HG02884 (cell line): Measurements from ENCODE around the gene TBCA.

Experiments used
- ATAC-seq: cut with Tn5 transposase; IDR thresholded peaks from one replicate; pipeline ENCODE4 v1.9.1; 2021; ENCODE audit warnings: mild to moderate bottlenecking, moderate library complexity; ENCODE audit not compliant: unreplicated experiment

The TBCA gene, protein sequence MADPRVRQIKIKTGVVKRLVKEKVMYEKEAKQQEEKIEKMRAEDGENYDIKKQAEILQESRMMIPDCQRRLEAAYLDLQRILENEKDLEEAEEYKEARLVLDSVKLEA

DNA sequence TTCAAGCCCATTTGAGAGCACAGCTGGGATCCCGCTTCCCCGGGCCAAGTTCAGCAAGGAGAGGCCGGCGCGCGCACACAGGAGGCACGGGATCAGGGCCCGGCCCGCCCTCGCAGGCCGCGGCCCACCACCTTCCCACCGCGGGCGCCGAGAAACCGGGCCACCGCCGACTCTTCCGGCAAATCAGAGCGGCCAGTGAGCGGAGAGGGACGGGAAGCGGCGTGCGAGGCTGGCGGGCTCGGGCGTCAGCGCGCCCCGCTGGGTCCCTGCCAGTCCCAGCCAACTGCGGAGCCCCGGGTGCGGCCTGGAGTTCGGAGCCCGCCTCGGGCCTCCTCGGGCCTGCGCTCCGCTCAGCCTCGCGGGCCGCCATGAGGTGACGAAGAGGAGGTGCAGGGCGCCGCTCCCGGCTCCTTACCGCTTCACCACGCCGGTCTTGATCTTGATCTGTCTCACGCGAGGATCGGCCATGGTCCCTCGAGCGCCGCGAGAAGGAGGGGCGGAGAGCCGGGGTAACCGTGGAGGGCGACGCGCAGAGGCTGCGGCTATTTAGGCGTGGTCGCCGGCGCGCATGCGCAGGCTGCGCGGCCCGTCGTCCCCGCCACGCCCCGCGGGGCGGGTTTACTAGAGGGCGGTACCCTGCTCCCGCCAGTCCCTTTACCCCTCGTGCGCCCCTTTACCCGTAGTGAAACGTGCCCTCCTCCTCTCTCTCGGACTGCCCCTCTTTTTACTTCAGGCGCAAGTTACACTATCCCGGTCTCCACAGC, at the start of gene TBCA:
Gene TBCA (minus strand): TSS at position 550 of the 764 bp plus-strand sequence. CDS start 82 bp downstream, at position 468.
- ATAC-seq = peak; percentile 88

DNA sequence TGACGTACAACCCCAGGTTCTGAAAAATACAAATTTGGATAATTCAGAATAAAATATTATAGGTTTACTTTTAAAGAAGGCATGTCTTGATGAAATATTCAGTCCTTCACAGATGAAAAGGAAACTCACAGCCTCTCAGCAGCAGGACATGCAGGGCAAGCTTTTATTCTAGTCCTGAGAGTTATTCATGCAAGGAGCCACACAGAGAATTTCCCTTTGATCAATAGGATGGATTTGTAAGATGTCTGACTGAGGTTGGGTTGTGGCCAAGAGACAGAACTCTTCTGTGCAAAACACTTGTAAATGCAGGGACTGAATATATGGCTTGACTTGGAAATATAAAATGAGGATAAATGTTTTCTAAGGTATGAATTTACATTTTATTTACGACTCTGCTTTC, 48.8 kb upstream of the TBCA start:
- ATAC-seq = no peak

DNA sequence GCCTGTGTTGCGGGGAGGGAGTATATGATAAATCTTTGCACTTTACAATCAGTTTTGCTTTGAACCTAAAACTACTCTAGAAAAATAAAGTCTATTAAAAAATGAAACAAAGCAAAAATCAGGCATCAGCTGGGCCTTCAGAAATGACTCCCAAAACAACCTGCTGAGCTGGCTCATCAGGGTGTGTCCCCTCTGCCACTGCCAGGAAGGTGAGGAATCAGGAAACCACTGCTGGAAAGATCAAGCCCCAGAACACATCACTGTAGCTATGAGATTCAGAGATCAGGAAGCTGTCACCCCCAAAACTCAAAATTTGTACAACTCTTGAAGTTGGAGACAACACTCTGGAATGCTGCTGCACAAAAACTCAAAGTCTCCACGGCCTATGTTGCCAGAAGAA, 40.5 kb upstream of the TBCA start:
- ATAC-seq = no peak

DNA sequence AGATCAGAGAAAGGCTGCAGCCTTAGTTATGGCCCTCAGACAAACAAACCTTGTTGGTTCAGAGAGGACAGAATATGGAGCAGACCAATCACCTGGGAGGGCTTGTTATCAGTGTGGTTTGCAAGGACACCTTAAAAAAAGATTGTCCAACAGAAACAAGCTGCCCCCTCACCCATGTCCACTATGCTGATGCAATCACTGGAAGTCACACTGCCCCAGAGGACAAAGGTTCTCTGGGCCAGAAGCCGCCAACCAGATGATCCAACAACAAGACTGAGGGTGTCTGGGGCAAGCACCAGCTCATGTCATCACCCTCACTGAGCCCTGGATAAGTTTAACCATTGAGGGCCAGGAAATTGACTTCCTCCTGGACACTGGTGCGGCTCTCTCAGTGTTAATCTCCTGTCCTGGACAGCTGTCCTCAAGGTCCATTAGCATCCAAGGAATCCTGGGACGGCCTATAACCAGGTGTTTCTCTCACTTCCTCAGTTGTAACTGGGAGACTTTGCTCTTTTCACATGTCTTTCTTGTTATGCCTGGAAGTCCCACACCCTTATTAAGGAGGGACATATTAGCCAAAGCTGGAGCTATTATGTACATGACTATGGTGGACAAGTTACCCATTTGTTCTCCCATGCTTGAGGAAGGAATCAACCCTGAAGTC, 36.9 kb upstream of the TBCA start:
- ATAC-seq = no peak

DNA sequence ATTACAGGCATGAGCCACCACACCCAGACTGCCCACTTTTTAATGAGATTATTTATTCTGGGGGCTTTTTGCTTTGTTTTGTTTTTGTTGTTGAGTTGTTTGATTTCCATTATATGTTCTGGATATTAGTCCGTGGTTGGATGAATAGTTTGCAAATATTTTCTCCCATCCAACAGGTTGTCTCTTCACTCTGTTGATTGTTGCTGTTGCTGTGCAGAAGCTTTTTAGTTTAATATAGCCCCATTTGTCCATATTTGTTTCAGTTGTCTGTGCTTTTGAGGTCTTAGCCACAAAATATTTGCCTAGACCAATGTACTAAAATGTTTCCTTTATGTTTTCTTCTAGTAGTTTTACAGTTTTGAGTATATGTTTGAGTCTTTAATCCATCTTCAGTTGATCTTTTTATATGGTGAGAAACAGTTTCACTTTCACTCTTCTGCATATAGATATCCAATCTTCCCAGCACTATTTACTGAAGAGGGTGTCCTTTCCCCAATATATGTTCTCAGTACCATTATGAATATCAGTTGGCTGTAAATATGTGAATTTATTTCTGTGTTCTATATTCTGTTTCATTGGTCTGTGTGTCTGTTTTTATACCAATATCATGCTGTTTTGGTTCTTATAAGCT, 30.2 kb upstream of the TBCA start:
- ATAC-seq = no peak

DNA sequence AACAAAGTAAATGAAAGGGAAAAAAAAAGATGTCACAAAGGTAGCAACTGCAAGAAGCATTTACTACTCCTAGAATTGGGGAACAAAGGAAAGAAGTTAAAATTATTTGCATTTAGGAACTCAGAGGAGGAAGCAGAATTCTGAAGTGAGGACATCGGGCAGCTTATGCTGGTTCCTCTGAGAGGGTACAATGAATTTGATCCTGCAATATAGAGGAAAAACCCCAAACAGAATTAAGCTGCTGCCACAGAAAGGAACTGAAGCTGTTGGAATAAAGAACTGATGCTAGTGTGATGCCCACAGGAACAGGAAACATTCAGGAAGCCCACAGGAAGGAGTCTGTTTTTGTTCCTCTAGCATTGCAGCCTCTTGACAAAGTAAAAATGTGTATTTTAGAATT, 22.3 kb upstream of the TBCA start:
- no peak for ATAC-seq

DNA sequence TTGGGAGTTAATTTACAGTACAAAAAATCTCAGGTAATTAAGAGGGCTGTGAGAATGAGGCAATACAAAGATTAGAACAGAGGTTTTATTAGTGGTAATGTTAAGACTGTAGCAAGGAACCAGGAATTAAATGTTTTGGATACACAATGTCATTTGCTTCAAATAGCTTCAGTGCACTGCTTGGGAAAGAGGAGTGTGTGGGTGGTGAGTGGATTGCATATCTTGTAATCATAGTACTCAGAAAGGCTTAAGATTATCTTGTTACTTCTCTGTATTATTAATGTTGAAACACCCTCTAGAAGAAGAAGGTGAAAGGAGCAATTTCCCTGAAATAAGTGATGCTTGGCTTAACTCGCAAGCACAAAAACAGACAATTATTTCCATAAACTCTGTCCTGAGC, 21.0 kb upstream of the TBCA start:
- no peak for ATAC-seq

DNA sequence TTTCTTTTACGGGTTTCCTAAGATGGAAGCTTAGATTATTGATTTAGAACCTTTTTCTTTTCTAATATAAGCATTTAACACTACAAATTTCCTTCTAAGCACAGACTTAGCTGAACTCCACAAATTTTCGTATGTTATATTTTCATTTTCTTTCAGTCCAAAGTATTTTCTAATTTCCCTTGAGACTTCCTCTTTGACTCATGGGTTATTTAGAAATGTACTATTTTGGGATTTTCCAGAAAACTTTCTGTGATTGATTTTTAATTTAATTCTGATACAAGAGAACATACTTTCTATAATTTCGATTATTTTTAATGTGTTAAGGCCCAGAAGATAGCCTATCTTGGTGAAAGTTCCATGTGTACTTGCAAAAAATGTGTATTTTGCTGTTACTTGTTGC, 19.7 kb upstream of the TBCA start:
- no peak for ATAC-seq

DNA sequence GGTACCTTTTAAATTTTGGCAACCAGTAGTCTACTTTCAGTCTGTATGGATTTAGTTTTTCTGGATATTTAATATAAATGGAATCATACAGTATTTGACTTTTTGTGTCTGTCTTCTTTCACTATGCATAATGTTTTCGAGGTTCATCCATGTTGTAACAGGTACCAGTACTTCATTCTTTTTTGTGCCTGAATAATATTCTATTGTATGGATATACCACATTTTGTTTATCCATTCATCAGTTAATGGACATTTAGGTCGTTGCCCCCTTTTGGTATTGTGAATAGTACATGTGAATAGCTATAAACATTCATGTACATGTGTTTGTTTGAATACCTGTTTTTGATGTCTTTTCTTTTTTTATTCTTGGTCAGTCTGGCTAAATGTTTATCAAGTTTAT, 19.1 kb upstream of the TBCA start:
- no peak for ATAC-seq

DNA sequence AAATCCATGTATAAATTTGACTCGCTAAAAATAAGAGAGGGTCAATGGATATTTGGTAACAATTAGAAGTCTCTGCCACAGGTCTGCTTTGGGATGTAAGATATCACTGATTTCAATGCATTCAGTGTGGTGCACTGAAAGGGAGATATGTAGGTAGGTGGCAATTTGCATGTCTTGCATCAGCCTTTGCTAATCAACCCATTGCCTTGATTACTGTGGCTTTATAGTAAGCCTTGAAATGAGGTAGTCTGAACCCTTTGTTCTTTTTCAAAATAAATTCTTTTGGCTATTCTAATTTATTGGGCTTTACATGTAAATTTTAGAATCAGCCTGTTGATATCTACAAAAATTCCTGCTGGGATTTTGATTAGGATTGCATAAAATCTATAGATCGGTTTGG, 15.8 kb upstream of the TBCA start:
- ATAC-seq = no peak

DNA sequence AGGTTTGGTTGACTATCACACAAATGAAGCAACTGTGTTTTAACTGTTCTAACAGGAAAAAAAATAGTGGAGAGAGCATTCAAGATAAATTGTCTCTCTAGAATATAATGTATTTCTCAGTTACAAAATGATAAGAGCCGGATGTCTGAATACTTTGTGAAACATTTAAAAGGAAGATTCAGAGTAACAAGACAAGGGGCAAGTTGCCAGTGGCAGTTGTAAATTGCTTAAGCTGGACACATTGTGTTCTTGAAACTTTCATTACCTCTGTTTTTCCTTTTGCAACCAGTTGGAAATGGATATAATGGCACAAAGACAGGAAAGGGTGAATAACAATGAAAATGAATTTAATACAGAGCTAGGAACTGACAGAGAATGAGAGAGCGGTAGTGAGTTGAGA, 15.2 kb upstream of the TBCA start:
- ATAC-seq = no peak

DNA sequence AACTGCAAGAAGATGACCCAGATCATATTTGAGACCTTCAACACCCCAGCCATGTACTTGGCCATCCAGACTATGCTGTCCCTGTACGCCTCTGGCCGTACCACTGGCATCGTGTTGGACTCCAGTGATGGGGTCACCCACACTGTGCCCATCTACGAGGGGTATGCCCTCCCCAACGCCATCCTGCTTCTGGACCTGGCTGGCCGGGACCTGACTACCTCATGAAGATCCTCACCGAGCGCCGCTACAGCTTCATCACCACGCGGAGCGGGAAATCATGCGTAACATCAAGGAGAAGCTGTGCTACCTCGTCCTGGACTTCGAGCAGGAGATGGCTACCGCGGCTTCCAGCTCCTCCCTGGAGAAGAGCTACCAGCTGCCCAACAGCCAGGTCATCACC, 9.1 kb upstream of the TBCA start:
- no peak for ATAC-seq

DNA sequence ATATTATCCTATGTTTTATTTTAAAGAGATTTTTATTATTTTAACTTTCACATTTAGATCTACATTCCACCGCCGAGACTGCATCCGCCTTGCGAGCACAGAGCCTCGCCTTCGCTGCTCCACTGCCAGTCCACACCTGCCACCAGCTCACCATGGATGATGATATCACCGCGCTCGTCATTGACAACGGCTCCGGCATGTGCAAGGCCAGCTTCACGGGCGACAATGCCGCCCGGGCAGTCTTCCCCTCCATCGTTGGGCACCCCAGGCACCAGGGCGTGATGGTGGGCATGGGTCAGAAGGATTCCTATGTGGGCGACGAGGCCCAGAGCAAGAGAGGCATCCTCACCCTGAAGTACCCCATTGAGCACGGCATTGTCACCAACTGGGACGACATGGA, 8.6 kb upstream of the TBCA start:
- no peak for ATAC-seq

DNA sequence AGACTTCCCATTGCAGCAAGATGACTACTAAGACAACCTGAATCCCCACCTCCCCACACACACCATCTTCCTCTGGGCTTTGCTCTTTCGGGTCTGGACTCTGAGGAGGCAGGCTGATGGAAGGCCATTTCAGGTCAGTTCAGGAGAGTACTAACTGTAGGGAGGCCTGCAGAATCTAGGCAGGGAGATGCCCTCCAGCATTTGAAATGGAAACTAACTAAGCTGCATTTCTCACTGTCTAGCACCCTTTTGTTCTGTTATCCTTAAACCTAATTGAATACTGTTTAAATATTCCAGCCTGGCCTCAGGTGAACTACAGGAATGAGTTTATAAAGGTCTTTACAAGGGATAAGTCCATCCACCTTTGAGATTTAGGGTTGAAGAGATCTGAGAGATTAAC, 4.9 kb upstream of the TBCA start:
- ATAC-seq = no peak

DNA sequence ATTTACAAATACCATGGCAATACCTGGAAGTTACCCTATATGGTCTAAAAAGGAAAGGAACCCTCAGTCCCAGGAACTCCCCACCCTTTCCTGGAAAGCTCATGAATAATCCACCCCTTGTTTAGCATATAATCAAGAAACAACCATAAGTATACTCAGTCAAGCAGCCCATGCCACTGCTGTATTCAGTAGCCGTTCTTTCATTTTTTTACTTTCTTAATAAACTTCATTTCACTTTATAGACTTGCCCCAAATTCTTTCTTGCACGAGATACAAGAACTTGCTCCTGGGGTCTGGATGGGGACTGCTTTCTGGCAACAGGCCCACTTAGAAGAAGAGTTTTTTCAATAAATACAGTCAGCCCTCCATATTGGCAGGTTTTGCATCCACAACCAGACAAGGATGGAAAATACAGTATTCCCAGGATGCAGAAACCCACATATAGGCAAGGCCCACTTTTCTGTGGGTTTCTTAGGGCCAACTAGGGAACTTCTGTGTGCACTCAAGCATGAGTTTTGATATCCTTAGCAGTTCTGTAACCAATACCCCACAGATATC, 2.8 kb upstream of the TBCA start:
- no peak for ATAC-seq

DNA sequence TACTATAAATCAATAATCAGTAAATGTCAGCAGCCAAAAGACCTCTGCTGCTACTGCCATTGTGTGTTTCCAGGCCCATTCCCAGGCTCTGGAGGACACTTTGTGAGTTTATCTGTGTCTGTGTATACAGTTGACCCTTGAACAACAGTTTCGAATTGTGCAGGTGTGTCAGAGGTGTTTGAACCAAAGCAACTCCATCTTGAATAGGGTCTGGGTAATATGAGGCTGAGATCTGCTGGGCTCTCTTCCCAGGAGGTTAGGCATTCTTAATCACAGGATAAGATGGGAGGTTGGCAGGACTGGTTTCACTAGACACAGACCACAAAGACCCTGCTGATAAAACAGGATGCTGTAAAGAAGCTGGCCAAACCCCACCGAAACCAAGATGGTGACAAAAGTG, 2.3 kb upstream of the TBCA start:
- no peak for ATAC-seq

DNA sequence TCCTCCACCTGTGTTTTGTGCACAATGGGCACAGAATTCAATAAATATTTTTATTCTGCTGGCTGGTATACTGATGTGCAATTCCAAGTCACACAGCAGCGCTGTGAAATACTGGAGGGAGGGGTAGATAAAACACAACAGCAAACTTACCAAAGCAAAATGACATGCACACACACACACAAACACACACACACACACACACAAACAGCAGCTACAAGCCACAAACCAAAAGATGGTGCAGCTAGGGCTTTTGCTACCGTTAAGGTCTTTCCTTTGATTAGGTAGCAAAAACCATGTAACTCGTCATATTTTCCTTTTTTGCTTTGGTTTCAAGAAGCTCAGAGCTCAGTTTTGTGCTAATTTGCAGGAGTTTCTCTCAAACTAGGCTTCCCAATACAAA, 1.8 kb upstream of the TBCA start:
- ATAC-seq = no peak

DNA sequence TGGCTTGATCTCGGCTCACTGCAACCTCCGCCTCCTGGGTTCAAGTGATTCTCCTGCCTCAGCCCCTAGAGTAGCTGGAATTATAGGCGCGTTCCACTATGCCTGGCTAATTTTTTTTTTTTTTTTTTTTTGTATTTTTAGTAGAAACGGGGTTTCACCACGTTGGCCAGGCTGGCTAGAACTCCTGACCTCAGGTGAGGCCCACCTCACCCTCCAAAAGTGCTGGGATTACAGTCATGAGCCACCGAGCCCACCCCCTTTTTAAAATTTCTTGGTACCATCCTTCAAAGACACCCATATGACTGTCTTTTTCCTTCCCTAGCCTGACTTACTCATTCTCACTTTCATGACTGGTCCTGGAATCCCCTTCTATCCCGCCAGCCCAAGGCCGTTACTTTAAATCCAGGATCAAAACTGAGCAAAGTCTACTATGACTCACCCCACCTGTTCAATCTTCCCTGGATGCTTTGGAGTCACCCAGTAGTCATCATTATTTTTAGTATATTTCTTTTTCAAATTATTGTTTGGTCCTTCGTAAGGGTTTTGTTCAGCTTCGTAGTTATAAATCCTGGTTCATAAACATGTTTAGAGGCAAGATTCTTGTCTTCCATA, 1.2 kb upstream of the TBCA start:
- no peak for ATAC-seq

DNA sequence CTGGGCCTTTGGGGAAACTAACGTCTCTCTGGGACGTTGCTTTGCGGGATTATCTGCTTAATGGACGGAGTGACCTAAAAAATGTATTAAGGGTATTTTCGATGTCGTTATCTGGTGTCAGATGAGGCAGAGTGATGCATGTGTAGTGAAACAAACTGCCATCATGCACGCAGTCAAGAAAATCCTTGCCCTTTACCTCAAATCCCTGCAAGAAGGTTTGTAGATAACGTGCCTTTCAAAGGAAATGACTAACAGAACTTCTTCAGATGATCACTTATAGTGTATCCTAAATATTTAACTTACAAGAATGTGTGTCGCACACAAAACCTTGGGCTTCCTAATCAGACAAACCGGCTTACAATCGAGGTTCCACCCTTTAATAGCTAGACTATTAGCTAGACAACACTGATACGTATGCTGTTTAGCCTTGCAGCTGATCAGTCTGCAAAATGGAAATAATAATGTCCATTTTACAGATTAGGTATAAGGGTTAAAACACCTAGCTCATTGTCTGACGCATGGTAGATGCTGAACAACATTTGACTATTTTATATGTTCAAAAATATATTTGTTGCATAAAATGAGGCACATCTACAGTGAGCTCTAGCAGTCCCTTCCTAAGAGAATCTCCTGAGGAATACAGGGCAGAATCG, 541 bp upstream of the TBCA start:
- ATAC-seq = no peak

DNA sequence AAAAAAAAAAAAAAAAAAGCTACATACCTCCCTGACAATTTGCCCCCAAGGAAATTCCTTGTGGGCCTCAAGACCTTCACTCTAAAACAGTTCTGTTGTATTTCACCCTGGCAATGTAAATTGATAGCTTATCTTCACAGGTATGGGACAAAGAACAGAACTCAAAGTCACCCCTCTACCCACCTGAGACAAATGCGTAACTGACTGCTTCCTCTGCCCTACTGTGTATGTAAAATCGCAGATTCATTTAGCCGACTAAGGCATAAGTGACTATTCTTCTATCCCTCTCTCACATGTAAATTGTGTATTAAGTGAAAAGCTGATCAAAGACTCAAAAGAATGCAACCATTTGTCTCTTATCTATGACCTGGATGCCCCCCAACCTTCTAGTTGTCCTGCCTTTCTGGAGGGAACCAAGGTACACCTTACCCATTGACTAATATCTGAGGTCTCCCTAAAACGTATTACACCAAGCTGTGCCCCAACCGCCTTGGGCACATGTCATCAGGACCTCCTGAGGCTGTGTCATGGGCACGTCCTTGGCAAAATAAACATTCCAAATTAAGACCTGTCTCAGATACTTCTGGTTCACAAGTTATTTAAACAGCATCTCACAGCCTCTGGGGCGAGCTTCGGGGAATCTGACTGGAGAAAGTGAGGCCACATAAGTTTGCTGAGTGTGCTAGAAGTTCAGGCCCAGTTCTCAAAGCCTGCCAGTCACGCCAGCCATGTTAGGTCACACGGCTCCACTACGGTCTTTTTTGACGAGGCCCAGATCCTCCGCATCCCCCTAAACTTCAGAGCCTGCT, 954 bp downstream of the TBCA start:
- peak; percentile 6 for ATAC-seq
